ENCODE data around the gene TPD52L1.
"Not testable (repeated sequence)": the region's sequence is repeated elsewhere in the genome, so short reads cannot be mapped to it uniquely, and the experiment has no call there.

Gene TPD52L1

DNA sequence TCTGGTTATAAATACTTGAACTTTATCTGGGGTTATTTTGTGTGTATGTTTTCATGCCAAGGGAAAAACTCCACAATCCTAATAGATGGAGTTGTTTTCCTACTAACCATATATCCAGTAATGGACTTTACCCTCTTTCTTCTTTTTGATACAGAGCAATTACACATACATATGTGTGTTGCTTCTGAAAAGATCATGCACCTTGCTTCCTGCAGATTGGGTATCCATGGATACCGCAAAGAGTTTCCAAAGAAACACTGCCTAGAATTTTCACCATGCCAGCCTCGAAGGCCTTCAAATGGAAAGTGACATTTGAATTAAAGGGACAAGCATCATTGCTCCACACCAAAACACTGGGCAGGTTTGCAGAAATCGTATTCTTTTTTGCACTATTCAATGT, 121.4 kb downstream of the TPD52L1 start:
- DNase-seq, result no peak

DNA sequence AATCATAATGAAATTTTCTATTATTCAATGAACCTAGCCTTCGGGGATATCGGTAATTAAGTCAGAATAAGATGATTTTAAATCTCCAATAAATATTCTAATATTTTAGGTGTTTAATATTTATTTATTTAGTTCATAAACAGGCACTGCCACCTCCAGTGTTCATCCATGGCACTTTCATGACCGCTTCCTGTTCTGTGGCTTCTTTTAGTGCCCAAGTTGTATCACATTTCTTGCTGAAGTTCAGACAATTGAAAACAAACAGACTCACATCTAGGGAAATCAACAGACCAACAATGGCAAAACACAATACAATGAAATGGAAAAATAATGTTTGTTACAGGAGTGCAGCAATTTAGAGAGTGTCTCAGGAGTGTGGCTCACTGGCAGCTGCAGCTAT, 122.2 kb downstream of the TPD52L1 start:
- no peak for DNase-seq

GRCh38 chr6:125277838-125278237, 124.3 kb downstream of the TPD52L1 start:
- DNase-seq, result no peak

DNA sequence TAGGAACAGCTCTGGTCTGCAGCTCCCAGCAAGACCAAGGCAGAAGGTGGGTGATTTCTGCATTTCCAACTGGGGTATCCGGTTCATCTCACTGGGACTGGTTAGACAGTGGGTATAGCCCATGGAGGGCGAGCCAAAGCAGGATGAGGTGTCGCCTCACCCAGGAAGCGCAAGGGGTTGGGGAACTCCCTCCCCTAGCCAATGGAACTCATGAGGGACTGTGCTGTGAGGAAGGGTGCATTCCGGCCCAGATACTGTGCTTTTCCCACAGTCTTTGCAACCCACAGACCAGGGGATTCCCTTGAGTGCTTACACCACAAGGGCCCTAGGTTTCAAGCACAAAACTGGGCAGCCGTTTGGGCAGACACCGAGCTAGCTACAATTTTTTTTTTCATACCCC, 126.4 kb downstream of the TPD52L1 start:
- no peak for DNase-seq

DNA sequence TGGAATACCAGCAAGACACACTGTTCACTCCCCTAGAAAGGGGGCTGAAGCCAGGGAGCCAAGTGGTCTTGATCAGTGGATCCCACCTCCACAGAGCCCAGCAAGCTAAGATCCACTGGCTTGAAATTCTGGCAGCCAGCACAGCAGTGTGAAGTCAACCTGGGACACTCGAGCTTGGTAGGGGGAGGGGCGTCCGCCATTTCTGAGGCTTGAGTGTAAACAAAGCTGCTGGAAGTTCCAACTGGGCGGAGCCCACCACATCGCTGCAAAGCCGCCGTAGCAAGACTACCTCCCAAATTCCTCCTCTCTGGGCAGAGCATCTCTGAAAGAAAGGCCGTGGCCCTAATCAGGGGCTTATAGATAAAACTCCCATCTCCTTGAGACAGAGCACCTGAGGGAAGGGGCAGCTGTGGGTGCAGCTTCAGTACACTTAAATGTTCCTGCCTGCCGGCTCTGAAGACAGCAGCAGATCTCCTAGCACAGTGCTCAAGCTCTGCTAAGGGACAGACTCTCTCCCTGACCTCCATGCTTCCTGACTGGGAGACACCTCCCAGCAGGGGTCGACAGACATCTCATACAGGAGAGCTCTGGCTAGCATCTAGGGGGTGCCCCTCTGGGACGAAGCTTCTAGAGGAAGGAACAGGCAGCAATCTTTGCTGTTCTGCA, 126.9 kb downstream of the TPD52L1 start:
- not testable (repeated sequence) for DNase-seq

GRCh38 chr6:125282470-125282869, 128.9 kb downstream of the TPD52L1 start:
- not testable (repeated sequence) for DNase-seq

DNA sequence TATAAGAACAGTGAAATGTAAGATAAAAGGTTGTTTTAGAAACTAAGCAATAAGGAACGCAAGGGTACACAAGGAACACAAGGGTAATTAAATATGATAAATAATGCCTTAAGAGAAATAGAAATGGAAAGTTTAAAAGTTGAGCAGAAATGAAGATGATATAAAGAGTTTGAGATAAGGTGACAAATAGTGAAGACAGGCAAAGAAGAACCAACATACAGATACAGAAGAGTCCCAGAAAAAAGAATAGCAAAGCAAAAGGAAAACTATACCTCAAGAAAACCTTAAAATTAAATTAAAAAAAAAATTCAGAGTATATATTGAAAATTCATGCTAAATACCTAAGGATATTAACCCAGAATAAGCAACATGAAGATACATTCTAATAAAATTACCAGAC, 131.8 kb downstream of the TPD52L1 start:
- no peak for DNase-seq

DNA sequence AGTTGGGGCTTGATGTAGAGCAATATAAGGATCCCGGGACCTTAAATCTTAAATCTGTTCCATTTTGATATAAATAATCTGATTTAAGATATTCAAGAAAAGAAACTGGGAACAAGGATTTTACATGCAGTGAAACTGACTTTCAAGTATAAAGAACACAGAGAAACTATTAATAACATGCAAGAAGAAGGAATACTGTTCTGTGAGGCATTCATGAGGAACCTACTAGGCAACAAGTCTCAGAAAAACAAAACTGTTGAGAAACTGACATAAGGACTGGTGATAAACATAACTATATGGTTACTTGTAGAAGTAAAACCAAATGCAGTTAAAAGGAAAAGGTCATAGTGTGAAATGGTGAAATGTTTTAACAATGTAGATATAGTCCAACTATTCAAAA, 132.4 kb downstream of the TPD52L1 start:
- DNase-seq, result no peak

GRCh38 chr6:125287718-125288117, 134.1 kb downstream of the TPD52L1 start:
- DNase-seq, result no peak

DNA sequence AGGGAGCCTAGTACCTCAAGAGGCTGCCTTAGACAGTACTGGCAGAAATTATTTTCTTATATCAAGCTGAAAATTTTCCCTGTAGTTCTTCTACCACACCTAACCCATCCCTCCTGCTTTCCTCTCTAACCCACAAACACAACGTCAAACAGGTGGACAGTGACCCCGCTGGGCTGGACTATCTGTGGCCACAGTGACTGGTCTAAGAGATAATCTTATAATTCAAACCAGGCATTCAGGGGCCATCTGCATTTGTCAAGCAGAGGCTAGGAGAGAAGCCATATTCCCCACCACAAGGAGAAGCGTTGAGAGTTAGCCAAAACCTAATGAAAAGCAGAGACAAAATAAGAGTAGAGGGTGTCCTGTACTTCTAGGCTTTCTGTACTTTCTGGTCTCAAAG, 140.0 kb downstream of the TPD52L1 start:
- no peak for DNase-seq

DNA sequence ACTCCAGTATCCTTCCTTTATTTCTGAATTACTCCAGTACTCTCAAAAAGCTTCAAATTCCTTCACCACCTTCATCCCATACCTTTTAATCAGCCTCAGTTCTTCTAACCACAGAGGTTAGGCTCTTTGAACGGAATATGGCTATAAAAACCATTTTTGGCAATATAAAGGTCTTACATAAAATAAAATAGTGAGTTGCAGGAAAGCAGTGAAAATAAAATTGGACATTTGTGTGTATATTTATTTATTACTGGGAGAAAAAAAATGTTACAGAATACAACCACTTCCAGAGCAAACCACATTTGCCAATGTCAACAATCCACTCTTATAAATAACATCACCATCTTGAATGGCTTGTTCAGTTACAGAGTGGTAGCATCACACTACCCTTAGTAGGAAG, 140.5 kb downstream of the TPD52L1 start:
- no peak for DNase-seq

DNA sequence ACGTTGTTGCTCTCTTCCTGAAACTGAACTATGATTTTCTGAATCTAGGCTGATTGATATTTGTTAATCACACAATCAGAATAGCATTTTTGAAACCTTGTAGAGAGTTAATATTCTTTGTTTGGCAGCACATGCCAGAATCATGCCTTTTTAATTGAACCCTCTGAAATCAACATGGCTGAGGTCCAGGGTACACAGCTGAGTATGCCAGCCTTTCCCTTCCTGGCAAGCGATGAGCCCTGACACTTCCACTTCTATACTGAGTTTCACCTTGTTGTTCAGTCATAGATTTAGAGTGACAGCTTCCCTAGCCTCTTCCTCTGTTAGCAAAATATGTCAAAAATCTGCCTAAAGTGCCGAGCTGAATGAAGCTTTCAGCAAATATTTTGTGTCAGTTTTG, 141.4 kb downstream of the TPD52L1 start:
- DNase-seq, result no peak

GRCh38 chr6:125296471-125296870, 142.9 kb downstream of the TPD52L1 start:
- DNase-seq, result no peak

DNA sequence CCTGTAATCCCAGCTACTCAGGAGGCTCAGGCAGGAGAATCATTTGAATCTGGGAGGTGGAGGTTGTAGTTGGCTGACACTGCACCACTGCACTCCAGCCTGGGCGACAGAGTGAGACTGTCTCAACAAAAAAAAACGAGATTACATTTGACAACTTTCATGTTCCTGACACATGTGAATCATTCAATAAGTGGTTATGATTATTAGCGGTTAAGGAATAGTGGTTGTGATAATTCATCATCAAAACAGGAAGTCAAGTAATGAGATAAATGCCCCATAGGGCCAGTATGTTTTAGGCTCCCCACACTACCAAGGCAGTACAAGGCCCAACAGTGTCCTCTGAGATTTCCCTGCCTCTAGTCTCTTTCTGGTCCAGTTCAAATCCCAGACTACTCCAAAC, 145.7 kb downstream of the TPD52L1 start:
- no peak for DNase-seq

GRCh38 chr6:125300992-125301434, 147.4 kb downstream of the TPD52L1 start:
- no peak for DNase-seq

GRCh38 chr6:125301435-125302391, 148.1 kb downstream of the TPD52L1 start, which contains the start of gene HDDC2:
Gene HDDC2, minus strand, starts transcription at chr6:125301967. Its CDS starts 35 bp downstream, at chr6:125301932.
- DNase-seq, result peak; percentile 36

DNA sequence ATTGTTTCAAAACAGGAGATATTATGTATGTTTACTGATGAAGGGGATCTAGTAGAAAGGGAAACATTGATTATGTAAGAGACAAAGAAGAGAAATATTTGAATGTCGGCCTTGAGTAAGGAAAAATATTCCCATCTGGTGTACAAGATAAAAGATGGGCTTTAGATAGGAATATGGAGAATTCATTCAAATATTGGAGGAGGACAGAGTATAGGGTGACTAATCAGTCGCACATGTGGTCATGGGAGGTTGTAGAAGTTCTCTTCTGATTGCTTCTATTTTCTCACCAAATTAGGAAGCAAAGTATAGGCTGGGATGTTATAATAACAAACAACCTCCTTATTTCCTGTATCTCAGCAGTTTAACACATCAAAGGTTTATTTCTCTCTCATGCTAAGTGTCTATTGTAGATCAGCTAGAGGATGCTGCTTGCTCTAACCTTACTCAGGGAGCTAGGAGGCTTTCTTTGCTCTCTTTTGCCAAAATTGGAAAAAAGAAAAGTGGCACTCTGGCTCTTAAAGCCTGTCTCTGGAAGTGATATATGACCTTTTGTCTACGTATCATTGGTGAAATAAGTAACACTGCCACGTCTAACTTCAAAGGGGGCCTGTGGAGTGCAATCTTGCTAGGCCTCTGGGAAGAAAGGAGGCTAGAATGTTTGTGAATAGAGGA, 149.4 kb downstream of the TPD52L1 start:
- no peak for DNase-seq

DNA sequence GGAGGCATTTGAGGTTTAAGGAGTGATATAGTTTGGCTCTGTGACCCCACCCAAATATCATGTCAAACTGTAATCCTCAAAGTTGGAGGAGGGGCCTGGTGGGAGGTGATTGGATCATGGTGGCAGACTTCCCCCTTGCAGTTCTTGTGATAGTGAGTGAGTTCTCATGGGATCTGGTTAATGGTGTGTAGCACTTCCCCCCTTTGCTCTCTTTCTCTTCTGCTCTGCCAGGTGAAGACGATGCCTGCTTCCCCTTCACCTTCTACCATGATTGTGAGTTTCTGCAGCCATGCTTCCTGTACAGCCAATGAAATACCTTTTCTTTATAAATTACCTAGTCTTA, 149.9 kb downstream of the TPD52L1 start:
- no peak for DNase-seq

DNA sequence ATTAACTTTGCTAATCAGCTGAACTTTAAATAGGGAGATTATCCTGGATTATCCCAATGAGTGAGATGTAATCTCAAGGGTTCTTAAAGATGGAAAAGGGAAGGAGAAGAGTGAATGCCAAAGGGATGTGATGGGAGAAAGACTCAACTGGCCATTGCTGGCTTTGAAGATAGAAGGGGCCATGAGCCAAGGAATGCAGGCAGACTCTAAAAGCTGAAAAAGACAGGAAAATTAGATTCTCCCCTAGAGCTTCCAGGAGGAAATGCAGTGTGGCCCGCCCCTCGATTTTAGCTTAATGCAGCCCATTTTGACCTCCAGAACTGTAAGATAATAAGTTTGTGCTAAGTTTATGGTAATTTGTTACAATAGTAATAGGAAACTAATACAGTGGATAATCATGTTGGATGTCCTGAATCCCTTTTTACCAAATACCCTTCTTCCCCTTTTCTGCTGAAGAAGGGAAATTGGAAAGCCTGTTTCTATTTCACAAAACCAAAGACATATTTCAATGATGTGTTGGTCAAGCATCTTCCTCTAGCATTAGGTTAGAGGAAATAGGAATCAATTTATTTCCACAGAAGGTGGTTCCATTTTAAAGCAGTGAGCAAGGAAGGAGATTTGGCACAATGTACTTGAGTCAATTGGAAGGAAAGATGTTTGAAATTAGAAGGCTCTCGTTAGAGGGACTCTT, 151.5 kb downstream of the TPD52L1 start:
- DNase-seq, result no peak

- DNase-seq, result no peak
These were observed 153.2 kb downstream of the TPD52L1 start for GRCh38 chr6:125306756-125307149.

DNA sequence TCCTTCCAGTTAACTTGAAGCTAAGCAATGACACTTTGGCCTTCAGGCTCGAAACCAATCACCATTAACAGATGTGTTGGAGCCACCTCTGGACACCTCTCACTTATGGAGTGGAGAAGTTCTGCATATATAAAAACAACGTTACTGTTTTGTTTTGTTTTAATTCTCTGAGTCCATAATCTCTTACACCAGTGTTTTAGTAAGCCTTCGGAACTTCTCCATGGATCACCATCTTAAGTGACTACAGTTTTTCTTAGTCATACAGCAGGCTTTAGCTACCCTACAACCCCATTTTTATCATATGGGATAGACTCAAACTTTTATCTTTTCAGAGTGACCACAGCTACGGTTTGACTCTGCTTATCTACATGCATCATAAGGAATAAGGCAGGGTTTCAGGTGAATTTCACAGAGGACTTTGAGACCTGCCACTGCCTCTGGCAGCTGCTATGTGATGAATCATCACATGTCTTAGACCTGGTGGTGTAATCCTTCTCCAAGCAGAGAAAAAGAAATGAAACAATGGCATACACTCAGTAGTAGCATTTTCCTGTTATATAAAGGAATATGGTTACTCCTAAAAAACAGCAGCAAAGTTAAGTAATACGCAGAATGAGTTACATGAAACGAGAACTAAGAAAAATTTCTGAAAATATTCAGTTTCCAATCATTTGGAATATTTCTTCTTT, 153.7 kb downstream of the TPD52L1 start:
- DNase-seq, result no peak

DNA sequence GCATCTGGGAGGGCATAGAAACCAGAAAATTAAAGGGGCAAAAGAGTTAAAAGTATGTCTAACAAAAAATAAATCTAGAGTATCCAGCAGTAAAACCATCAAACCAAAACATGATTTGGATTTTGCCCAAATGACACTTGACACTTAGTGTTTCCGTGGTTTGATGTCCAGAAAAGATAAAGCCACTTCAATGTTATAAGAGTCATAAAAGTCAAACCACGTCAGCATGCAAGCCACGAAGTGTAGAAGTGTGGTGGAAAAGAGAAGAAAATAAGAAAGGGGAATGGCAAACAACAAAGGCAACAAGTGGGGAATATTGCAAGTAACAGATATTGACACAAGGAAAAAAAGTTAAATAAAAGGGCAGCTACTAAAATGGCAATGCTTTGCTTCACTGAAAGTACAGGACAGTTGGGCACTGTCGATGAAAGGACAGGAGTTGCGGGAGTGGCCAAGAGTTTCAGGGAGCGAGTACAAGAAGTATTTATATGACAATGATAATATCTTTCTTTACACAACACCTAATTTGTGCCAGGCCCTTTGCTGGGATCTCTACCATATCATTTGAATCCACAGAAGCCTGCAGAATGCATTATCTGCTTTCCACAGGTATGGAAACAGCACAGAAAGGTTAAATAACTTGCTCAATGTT, 154.5 kb downstream of the TPD52L1 start:
- DNase-seq, result no peak

All from activated gamma-delta T cell (primary cell).